GM18526 (cell line): ENCODE data around the gene ZNF878.

Experiments
- POLR2A ChIP-seq: IDR thresholded peaks from 3 replicates; pipeline ENCODE4 v1.6.1; 2011; ENCODE audit not compliant: insufficient read length; ENCODE audit errors: extremely low read depth

The ZNF878 gene

GRCh38 chr19:12043752-12044422 lies 8.9 kb downstream of the ZNF878 start:
- no peak for TF ChIP-seq POLR2A

GRCh38 chr19:12042893-12043292 lies 9.9 kb downstream of the ZNF878 start:
- TF ChIP-seq POLR2A, result no peak

- peak; percentile 72 for TF ChIP-seq POLR2A
Measured at GRCh38 chr19:12035220-12036172, 17.3 kb downstream of the ZNF878 start, which contains the start of gene ZNF433. ZNF433 (minus strand) TSS chr19:12035679; CDS start chr19:12035539, 140 bp downstream.

GRCh38 chr19:12034620-12035019 lies 18.1 kb downstream of the ZNF878 start:
- TF ChIP-seq POLR2A, result no peak

- TF ChIP-seq POLR2A, result no peak
Measured at GRCh38 chr19:12034198-12034597, 18.6 kb downstream of the ZNF878 start.

- no peak for TF ChIP-seq POLR2A
Measured at GRCh38 chr19:12015753-12016116, 37.0 kb downstream of the ZNF878 start.

- no peak for TF ChIP-seq POLR2A
Measured at GRCh38 chr19:12015015-12015752, 37.6 kb downstream of the ZNF878 start.

GRCh38 chr19:12000152-12000981 lies 52.4 kb downstream of the ZNF878 start:
- TF ChIP-seq POLR2A, result no peak

GRCh38 chr19:11995174-11995573 lies 57.6 kb downstream of the ZNF878 start:
- no peak for TF ChIP-seq POLR2A
